GM19463 (cell line): ENCODE measurements around the gene FAM120AOS.
A peak's percentile ranks its signal among the peaks of the same experiment; 100 is the strongest.

Experiments
- ATAC-seq: cut with Tn5 transposase; IDR thresholded peaks from one replicate; pipeline ENCODE4 v1.9.1; 2021; ENCODE audit warnings: mild to moderate bottlenecking, moderate library complexity; ENCODE audit not compliant: unreplicated experiment

The FAM120AOS gene

GRCh38 chr9:93453047-93453914 lies at the start of gene FAM120AOS:
Gene FAM120AOS, minus strand, starts transcription at chr9:93453581. Its CDS starts 872 bp downstream, at chr9:93452709.
- peak; percentile 67 for ATAC-seq

GRCh38 chr9:93501406-93501805 lies 48.0 kb upstream of the FAM120AOS start:
- ATAC-seq, result no peak

GRCh38 chr9:93500571-93501298 lies 47.4 kb upstream of the FAM120AOS start:
- ATAC-seq, result no peak

GRCh38 chr9:93496285-93496684 lies 42.9 kb upstream of the FAM120AOS start:
- ATAC-seq, result no peak

GRCh38 chr9:93493949-93494348 lies 40.6 kb upstream of the FAM120AOS start:
- no peak for ATAC-seq

- ATAC-seq, result no peak
Measured at GRCh38 chr9:93492327-93492726, 38.9 kb upstream of the FAM120AOS start.

GRCh38 chr9:93491593-93492232 lies 38.3 kb upstream of the FAM120AOS start:
- no peak for ATAC-seq

GRCh38 chr9:93488244-93488643 lies 34.9 kb upstream of the FAM120AOS start:
- no peak for ATAC-seq

- no peak for ATAC-seq
Measured at GRCh38 chr9:93486268-93486667, 32.9 kb upstream of the FAM120AOS start.

- no peak for ATAC-seq
Measured at GRCh38 chr9:93483497-93483896, 30.1 kb upstream of the FAM120AOS start.

GRCh38 chr9:93480728-93481324 lies 27.4 kb upstream of the FAM120AOS start:
- ATAC-seq, result no peak

- ATAC-seq, result no peak
Measured at GRCh38 chr9:93480262-93480661, 26.9 kb upstream of the FAM120AOS start.

- ATAC-seq, result no peak
Measured at GRCh38 chr9:93479726-93480125, 26.3 kb upstream of the FAM120AOS start.

GRCh38 chr9:93477397-93477796 lies 24.0 kb upstream of the FAM120AOS start:
- ATAC-seq, result no peak

- no peak for ATAC-seq
Measured at GRCh38 chr9:93476924-93477323, 23.5 kb upstream of the FAM120AOS start.

- no peak for ATAC-seq
Measured at GRCh38 chr9:93475856-93476255, 22.5 kb upstream of the FAM120AOS start.

- ATAC-seq, result no peak
Measured at GRCh38 chr9:93475108-93475507, 21.7 kb upstream of the FAM120AOS start.

- ATAC-seq, result no peak
Measured at GRCh38 chr9:93473411-93473810, 20.0 kb upstream of the FAM120AOS start.

- no peak for ATAC-seq
Measured at GRCh38 chr9:93471124-93471523, 17.7 kb upstream of the FAM120AOS start.

- no peak for ATAC-seq
Measured at GRCh38 chr9:93470391-93470790, 17.0 kb upstream of the FAM120AOS start.

- no peak for ATAC-seq
Measured at GRCh38 chr9:93468763-93469456, 15.5 kb upstream of the FAM120AOS start.
